HG03196 (cell line): ENCODE data around the gene RAPGEF6.
"Not testable (repeated sequence)": the region's sequence is repeated elsewhere in the genome, so short reads cannot be mapped to it uniquely, and the experiment has no call there.

ENCODE experiments used
- ATAC-seq: cut with Tn5 transposase; IDR thresholded peaks from one replicate; pipeline ENCODE4 v1.9.1; 2021; ENCODE audit not compliant: unreplicated experiment

RAPGEF6 gene, protein sequence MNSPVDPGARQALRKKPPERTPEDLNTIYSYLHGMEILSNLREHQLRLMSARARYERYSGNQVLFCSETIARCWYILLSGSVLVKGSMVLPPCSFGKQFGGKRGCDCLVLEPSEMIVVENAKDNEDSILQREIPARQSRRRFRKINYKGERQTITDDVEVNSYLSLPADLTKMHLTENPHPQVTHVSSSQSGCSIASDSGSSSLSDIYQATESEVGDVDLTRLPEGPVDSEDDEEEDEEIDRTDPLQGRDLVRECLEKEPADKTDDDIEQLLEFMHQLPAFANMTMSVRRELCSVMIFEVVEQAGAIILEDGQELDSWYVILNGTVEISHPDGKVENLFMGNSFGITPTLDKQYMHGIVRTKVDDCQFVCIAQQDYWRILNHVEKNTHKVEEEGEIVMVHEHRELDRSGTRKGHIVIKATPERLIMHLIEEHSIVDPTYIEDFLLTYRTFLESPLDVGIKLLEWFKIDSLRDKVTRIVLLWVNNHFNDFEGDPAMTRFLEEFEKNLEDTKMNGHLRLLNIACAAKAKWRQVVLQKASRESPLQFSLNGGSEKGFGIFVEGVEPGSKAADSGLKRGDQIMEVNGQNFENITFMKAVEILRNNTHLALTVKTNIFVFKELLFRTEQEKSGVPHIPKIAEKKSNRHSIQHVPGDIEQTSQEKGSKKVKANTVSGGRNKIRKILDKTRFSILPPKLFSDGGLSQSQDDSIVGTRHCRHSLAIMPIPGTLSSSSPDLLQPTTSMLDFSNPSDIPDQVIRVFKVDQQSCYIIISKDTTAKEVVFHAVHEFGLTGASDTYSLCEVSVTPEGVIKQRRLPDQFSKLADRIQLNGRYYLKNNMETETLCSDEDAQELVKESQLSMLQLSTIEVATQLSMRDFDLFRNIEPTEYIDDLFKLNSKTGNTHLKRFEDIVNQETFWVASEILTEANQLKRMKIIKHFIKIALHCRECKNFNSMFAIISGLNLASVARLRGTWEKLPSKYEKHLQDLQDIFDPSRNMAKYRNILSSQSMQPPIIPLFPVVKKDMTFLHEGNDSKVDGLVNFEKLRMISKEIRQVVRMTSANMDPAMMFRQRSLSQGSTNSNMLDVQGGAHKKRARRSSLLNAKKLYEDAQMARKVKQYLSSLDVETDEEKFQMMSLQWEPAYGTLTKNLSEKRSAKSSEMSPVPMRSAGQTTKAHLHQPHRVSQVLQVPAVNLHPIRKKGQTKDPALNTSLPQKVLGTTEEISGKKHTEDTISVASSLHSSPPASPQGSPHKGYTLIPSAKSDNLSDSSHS (N-terminal part only)

DNA sequence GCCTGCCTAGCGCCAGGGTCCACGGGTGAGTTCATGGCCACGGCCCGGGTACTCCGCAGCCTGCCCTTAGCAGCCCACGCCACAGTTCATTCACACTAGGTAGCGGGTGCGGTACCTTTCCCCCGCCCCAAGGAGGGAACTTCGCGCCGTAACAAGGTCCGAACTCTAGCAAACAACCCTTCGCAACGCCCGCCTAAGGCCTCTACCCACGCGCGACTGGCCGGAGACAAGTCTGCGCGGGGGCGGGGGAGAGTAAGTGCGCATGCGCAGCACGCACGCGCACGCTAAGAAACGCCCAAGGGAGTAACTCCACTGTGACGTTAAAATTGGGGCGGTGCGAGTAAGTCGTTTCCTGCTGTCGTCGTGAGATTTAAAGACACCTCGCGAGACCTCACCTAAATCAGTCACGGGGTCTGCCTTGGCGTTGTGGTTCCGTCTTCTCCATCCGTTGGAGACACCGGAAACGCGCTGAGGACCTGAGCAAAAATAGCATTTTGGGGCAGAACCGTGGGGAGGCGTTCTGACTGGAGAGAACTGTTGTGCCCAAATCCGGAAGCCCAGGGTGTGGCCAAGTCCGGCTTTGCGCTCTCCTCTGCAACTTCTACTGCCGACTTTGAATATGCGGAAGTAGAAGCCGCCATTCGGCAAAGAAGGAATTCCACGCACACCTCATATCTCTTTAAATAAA is at the start of gene RAPGEF6:
Gene RAPGEF6, minus strand, starts transcription at position 234 of the 688 bp plus-strand sequence. Its CDS starts 199 bp downstream, at position 35.
- peak; percentile 89 for ATAC-seq

DNA sequence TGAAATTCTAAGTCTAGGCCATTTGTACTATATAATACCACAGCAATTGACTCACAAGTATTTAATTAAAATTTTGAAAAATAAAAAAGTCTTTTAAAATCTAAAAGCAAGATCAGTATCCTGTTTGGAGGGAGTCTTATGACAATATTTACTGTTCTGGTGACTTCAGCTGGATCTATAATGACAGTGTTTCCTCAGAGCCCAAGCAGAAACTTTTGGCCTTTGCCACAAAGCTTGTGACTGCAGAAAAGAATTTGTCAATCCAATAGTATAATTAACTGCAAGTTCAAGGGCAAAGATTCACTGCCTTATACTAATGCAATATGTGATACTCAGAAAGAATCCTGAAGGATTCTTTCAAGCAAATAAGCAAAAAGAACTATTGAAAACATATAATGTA is 49.6 kb upstream of the RAPGEF6 start:
- no peak for ATAC-seq

DNA sequence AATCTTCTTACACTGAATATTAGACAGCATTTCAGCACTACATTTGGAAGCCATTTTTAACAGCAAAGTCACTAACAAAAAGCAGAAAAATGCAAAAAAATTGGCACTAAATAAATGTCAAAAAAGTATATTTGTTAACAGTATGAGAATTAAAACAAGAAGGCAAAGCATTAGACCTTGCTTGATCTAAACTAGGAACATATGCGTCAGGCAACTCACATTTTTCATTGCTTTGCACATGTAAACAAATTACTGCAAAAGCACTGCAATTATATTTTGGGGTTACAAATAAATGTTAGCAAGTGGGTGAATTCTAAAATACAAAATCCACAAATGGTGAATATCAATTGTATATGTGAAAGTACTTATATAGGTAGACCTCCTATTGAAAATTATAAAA is 49.0 kb upstream of the RAPGEF6 start:
- ATAC-seq, result no peak

DNA sequence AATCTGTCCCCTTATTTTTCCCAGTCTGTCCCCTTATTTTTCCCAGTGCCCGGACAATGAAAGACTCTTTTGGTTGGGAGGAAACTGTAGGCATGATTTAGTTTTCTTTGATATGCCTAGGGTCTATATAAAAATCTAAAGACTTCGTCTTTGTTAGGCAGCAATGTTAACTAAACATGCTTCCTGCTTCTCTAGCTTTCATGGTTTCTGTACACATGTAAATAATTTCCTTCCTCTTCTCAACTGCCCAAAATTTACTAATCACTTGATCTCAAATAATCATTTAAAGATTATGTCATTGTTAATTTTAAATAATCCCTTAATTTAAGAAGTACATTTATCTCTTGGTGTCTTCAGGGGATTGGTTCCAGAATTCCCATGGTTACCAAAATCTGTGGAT is 47.8 kb upstream of the RAPGEF6 start:
- ATAC-seq, result no peak

DNA sequence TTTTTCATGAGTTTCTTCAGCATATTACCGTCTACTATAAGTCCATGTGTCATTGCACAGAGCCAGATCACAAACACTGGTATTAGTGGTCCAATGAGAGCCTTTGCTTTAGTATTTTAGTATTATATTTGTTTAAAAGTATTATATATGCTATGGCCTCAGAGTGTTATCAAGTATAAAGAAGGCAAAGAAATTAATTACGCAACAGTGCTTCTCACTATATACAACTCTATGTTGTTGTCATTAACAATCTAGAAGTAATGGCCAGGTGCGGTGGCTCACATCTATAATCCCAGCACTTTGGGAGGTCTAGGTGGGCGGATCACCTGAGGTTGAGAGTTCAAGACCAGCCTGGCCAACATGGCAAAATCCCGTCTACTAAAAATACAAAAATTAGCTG is 47.1 kb upstream of the RAPGEF6 start:
- ATAC-seq, result no peak

DNA sequence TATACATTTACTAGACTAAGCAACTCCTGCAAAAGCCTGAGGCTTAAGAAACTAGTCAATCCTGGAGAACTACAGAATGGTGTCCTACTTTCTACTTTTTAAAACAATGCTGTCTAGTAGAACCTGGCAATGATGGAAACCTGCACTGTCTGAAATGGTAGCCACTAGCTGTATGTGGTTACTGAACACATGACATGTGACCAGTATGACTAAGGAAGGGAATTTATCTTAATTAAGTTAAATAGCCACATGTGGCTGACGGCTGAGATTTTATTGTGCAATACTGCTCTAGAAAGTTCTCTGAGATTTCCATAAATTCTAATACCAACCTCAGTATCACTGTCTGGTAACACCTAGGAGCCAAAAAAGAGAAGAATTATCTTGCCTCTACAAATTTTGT is 44.9 kb upstream of the RAPGEF6 start:
- ATAC-seq, result no peak

DNA sequence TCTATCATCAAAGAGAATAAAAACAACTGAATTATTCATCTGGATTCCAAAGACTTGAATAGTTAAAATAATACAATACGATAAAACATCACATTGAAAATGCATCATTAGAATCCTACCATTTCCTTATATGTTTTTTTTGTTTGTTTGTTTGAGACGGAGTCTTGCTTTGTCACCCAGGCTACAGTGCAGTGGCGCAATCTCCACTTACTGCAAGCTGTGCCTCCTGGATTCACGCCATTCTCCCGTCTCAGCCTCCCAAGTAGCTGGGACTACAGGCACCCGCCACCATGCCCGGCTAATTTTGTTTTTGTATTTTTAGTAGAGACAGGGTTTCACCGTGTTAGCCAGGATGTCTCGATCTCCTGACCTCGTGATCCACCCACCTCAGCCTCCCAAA is 43.2 kb upstream of the RAPGEF6 start:
- ATAC-seq, result not testable (repeated sequence)

DNA sequence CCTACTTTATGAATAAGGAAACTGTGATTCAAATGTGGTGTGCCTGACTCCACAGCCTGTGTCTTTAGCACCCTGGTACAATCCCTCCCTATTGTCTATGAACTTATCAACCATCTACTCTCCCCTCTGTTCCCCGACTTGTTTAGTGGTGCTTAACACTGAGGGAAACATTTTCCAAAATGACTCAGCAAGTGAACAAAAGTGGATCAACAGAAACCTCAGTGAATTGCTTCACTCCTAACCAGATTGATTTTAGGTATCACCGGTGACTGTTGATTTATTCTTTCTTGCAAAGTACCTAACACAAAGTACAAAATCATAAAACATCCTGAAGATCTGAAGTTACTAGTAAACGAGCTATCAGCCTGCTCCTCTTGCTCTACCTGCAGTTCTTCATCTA is 42.1 kb upstream of the RAPGEF6 start:
- ATAC-seq, result no peak

DNA sequence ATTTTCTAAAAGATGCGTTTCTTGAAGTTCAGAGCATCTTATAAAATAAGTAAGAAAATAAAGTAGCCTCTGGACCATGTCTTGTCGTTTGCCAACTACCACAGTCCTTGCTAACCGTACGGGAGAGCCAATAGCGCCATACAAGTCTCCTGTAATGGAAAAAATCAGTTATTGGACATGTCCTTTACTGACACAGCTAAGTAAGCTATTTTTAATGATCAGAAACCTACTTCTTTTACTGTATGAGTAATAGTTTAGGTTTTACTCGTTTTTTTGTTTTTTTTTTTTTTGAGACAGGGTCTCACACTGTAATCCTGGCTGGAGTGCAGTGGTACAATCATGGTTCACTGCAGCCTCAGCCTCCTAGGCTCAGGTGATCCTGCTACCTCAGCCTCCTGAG is 37.7 kb upstream of the RAPGEF6 start:
- ATAC-seq, result peak; percentile 35

DNA sequence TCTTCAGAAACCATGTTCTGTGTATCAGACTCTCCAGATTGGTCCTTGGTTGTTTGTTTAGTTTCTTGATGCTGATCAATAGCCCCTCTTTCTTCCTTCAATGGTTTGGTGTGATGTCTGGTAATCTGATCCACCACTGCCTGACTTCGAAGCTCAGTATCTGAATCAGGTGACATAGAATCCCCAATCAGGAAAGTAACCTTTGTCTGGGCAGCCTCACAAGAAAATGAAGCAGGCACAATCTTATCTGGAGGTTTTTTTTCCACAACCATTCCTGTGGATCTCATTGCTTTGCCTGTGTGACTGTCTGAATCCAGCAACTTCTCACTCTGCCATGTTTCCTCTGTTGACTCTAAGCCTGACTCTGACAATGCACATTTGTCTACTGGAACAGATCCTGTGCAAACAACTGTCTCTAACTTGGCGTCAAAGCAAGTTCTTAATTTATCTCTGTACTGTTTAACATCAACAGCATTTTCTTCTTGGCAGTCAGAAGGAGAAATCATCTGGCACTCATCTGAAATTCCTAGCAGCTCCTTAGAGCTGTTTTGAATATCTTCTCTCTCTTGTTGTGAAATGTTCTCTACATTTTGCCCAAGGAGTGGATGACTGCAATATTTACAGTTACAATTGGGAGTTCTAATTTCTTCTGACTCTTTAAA is 37.1 kb upstream of the RAPGEF6 start:
- no peak for ATAC-seq

DNA sequence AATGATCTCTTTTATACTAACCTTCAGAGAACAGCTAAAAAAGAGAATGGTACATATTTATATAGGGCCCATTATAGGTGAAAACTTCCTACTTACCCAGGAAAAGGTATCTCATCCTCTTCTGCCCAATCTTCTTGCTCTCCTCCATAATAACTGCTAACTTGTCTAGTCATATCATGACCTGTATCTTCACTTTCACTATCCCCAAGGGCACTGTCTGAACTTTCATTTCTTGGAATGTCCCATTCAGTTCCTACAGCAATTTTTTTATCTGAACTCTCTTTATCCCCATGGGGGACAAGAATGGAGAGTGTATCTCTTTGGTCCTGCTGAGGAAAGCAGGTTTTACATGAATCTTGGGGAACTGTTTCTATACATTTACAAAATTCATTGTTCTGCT is 36.4 kb upstream of the RAPGEF6 start:
- ATAC-seq, result no peak

DNA sequence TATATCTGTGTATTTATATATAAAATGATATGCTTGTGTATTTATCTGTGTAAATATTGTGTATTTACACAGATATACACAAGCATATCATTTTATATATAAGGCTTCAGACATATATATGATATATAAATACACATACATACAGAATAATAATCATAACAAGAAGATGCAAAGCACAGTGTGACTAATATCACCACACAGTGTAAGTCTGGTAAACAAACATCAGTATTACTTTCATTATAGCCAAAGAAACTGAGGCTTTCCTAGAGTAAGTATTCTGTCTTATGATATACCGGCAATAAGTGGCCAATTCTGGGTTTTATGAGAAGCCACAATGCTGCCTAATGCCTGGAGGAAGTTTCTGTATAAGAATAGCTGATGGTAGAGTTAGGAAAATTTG is 29.9 kb upstream of the RAPGEF6 start:
- no peak for ATAC-seq

DNA sequence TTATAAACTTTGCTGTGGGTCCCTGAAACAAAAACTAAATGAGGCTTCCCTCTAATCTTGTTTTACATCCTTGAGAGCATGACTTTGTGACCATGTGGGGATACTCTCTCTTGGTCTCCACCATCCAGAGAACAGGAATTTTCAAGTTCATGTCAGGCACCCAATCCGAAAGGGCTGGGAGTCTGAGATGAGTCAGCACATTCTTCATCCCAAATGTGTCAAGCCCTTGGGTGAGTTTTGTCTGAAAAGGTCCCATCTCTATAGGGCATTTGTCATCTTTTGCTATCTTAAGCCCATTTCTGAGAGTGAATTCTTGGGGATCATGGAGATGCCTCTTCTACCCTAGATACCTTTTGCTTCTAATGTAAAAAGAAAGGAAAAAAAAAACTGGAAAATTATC is 26.9 kb upstream of the RAPGEF6 start:
- ATAC-seq, result no peak

DNA sequence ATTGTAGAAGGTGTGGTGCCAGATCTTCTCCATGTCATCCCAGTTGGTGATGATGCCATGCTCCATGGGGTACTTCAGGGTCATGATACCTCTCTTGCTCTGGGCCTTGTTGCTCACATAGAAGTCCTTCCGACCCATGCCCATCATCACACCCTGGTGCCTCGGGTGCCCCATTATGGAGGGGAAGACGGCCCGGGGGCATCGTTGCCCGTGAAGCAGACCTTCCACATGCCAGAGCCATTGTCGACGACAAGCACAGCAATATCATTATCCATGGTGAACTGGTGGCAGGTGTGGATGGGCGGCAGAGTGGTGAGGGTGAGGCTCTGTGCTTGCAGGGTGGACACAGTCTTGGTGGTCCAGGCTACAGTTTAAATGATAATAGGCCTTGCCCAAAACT is 24.8 kb upstream of the RAPGEF6 start:
- no peak for ATAC-seq

DNA sequence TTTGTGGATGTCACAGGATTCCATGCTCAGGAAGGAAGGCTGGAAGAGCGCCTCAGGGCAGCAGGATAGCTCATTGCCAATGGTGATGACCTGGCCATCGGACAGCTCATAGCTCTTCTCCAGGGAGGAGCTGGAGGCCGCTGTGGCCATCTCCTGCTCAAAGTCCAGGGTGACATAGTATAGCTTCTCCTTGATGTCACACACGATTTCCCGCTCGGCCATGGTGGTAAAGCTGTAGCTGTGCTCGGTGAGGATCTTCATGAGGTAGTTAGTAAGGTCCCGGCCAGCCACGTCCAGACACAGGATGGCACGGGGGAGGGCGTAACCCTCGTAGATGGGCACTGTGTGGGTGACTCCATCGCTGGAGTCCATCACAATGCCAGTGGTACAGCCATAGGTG is 24.3 kb upstream of the RAPGEF6 start:
- ATAC-seq, result no peak

DNA sequence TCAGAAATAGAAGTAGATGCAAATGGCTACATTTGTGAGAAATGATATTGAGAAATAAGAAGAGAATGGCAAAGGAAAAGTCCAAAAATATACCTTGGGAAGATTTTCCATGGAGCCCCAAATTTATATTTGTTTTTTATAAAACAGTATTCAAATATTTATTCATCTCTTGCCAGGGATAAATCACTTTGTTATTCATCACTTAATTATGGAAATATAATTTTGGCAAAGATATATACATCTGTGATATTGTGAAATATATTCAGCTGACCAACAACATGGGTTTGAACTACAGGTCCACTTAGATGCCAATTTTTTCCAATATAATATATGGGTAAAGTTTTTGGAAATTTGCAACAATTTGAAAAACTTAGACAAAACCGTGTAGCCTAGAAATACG is 19.7 kb upstream of the RAPGEF6 start:
- no peak for ATAC-seq

DNA sequence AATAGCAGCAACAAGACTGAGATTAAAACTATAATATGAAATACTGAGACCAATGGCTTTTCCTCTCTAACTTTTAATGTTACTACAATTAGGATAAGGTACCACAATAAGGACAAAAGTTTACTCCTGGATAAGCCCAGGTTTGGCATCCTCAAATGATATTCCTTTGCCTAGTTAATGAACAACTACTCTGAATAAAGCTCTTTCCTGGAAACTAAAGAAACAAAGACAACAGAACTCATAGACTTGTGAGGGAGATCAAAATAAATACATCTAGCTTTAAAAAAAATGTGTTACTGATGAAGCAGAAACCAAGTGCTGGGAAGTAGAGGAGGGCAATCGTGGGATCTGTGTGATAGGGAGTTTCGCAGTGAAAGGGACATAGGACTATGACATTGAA is 19.3 kb upstream of the RAPGEF6 start:
- ATAC-seq, result no peak

DNA sequence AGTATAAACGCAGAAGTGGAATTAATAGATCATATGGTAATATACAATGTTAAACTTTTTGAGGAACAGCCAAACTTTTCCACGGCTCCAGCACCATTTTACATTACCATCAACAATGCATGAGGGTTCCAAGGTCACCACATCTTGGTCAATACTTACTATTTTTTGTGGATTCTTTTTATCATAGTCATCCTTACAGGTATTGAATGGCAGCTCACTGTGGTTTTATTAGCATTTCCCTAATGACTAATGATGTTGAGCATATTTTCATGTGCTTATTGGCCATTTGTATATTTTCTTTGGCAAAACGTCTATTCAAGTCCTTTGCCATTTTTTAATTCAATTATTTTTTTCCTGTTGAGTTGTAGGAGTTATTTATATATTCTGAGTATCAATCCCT is 14.1 kb upstream of the RAPGEF6 start:
- no peak for ATAC-seq

DNA sequence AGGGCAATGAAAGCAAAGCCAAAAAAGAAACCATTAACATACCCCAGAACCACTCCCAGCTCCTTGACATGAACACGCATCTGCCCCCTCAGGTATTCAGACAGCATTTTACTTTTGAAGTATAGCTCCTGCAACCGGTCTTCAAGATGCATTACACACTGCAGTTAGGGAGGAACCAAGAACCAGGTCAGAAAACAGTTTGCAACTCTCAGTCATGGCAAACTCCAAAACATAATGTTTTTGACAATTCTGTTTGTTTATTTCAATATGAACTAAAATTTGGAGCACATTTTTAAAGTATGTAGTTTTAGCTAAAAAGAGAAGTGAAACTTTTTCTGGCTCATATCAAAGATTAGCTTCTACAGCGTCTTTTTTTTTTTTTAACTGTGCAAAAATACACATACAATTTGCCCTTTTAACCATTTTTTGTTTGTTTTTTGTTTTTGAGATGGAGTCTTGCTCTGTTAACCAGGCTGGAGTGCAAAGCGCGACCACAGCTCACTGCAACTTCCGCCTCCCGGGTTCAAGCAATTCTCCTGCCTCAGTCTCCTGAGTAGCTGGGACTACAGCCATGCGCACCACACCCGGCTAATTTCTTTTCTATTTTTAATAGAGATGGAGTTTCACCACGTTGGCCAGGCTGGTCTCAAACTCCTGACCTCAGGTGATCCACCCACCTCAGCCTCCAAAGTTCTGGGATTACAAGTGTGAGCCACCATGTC is 12.2 kb upstream of the RAPGEF6 start:
- ATAC-seq, result peak; percentile 72

DNA sequence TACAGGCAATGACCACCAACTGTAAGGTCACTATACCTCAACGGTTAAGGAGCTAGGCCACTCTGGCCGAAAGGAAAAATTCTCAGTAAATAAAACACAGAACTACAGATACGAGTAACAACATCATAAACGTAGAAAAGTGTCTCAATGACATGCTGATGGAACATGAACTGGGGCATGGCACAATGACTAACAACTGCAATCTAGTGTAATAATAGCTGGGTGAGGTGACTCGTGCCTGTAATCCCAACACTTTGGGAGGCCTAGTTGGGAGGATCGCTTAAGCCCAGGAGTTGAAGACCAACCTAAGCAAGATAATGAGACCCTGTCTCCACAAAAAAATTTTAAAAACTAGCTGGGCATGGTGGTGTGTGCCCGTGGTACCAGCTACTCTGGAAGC is 9.8 kb upstream of the RAPGEF6 start:
- ATAC-seq, result no peak
